ENCODE data around the gene CASS4. TPM values are rescaled to one million over a fixed set of nuclear protein-coding genes. Genes with fewer than 3 reads are reported as not detected.

CASS4 gene
- total and polyA plus RNA-seq, 7 donors: 0.08 to 0.73 (median 0.34) TPM

DNA sequence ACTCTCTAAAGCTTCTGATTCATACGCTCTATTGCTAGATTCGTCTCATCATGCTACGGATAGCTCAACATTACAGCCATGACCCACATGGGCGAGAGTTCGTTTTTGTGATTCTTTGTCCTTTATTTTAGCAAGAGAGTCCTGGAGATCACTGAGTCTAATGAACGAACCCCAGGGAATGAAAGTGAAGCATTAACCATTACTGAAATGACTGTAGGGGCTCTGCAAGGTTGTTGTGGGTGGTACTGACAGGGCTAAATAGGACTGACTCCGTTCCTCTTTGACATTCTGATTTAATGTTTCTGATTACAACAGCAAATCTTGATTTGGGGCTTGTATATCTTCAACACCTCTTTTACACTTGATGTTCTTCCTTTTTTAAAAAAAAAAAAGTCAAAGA is 42.7 kb downstream of the CASS4 start:
- 82 to 87% (median 86%) methylated on average over 7 of the region's 7 CpGs for WGBS, 3 donors
- intact Hi-C loops (cut with DNase I): no loop called here
- Histone ChIP-seq H3K4me3 (no peak overlapping the region), H3K27me3 (ENCODE audit: insufficient read depth in 3 of 3, low read length in 2 of 3) (no peaks in the 10 kb centered on the region), H3K27ac (no peak overlapping the region), H3K36me3 (ENCODE audit: insufficient read depth in 1 of 2, low read depth in 1 of 2) (no peaks in the 10 kb centered on the region), H3K4me1 (no peaks in the 10 kb centered on the region), H3K9me3 (no peaks in the 10 kb centered on the region)
- no peak for TF ChIP-seq CTCF (IDR thresholded peaks at IDR 0.05)
- ATAC-seq (no peak), DNase-seq (no peak)

- ATAC-seq (no peak), DNase-seq (no peak)
- intact Hi-C loops (cut with DNase I): no loop called here
- H3K4me3 ChIP-seq: no peak overlapping the region
- H3K27ac ChIP-seq: no peak overlapping the region
- WGBS, 3 donors: 67 to 89% (median 82%) methylated on average over 20 to 22 of the region's 22 CpGs
- H3K4me1 ChIP-seq: no peaks in the 10 kb centered on the region
- no peaks in the 10 kb centered on the region for H3K9me3 ChIP-seq
- H3K27me3 ChIP-seq (ENCODE audit: insufficient read depth in 3 of 3, low read length in 2 of 3): no peaks in the 10 kb centered on the region
- no peak for TF ChIP-seq CTCF (IDR thresholded peaks at IDR 0.05)
- H3K36me3 ChIP-seq (ENCODE audit: insufficient read depth in 1 of 2, low read depth in 1 of 2): no peaks in the 10 kb centered on the region
Measured at GRCh38 chr20:56458206-56458821, 46.3 kb downstream of the CASS4 start.

DNA sequence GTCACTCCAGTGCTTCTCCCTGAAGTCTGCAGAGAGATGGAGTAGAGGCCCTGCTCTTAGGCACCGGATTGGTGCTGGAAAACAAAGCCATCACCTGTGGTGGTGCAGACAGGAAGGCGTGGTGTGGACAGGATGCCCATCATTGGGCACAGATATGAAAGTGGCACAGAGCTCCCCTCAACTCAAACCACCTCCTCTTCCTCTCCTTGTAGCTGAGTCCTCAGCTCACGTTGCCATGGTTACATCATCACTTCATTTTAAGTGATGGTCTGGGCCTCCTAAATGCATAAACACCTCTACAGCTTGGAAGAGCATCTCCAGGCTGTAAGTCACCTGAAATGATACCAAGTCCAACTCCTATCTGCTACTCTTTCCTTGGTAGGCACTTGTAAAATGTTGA is 48.4 kb downstream of the CASS4 start:
- intact Hi-C loops (cut with DNase I): no loop called here
- Histone ChIP-seq H3K36me3 (ENCODE audit: insufficient read depth in 1 of 2, low read depth in 1 of 2) (no peaks in the 10 kb centered on the region), H3K4me1 (no peaks in the 10 kb centered on the region), H3K27ac (no peak overlapping the region), H3K27me3 (ENCODE audit: insufficient read depth in 3 of 3, low read length in 2 of 3) (no peaks in the 10 kb centered on the region), H3K9me3 (no peaks in the 10 kb centered on the region), H3K4me3 (no peak overlapping the region)
- 76 to 80% (median 80%) methylated on average over 3 of the region's 3 CpGs for WGBS, 3 donors
- no peak for DNase-seq
- ATAC-seq: no peak
- TF ChIP-seq CTCF (IDR thresholded peaks at IDR 0.05): no peak

GRCh38 chr20:56461576-56461975 is 49.5 kb downstream of the CASS4 start:
- Histone ChIP-seq H3K9me3 (no peaks in the 10 kb centered on the region), H3K4me3 (no peak overlapping the region), H3K36me3 (ENCODE audit: insufficient read depth in 1 of 2, low read depth in 1 of 2) (no peaks in the 10 kb centered on the region), H3K4me1 (no peaks in the 10 kb centered on the region), H3K27me3 (ENCODE audit: insufficient read depth in 3 of 3, low read length in 2 of 3) (no peaks in the 10 kb centered on the region), H3K27ac (no peak overlapping the region)
- no peak for TF ChIP-seq CTCF (IDR thresholded peaks at IDR 0.05)
- DNase-seq (no peak), ATAC-seq (no peak)
- intact Hi-C loops (cut with DNase I): no loop called here
- WGBS, 3 donors: 24 to 33% (median 32%) methylated on average over 3 of the region's 3 CpGs

- no peak for DNase-seq
- 75 to 81% (median 79%) methylated on average over 3 of the region's 3 CpGs for WGBS, 3 donors
- no peak overlapping the region for H3K4me3 ChIP-seq
- TF ChIP-seq CTCF (IDR thresholded peaks at IDR 0.05): no peak
- H3K36me3 ChIP-seq (ENCODE audit: insufficient read depth in 1 of 2, low read depth in 1 of 2): no peaks in the 10 kb centered on the region
- H3K27ac ChIP-seq: no peak overlapping the region
- intact Hi-C loops (cut with DNase I): no loop called here
- no peaks in the 10 kb centered on the region for H3K27me3 ChIP-seq (ENCODE audit: insufficient read depth in 3 of 3, low read length in 2 of 3)
- ATAC-seq: no peak
- H3K4me1 ChIP-seq: peaks cover 4% of the 10 kb centered on the region
- no peaks in the 10 kb centered on the region for H3K9me3 ChIP-seq
Measured at GRCh38 chr20:56463428-56463827, 51.4 kb downstream of the CASS4 start.
